Osteocyte (in vitro differentiated cells): ENCODE data around the gene CHRM1. TPM values are rescaled to one million over a fixed set of nuclear protein-coding genes. Genes with fewer than 3 reads are reported as not detected.

ENCODE experiments used
- DNase-seq: peaks from one replicate; pipeline ENCODE4 v3.0.0; 2021; ENCODE audit warnings: mixed read lengths; ENCODE audit not compliant: unreplicated experiment; ENCODE audit errors: extremely low spot score
- H3K27ac Mint-ChIP-seq: one replicate; pipeline ENCODE4 v1.8.0; 2021; ENCODE audit warnings: mild to moderate bottlenecking, mixed read lengths; ENCODE audit not compliant: unreplicated experiment
- H3K27me3 Mint-ChIP-seq: one replicate; pipeline ENCODE4 v1.8.0; 2021; ENCODE audit warnings: mixed read lengths; ENCODE audit not compliant: unreplicated experiment
- H3K36me3 Mint-ChIP-seq: one replicate; pipeline ENCODE4 v1.8.0; 2021; ENCODE audit warnings: mixed read lengths; ENCODE audit not compliant: unreplicated experiment
- H3K4me1 Mint-ChIP-seq: one replicate; pipeline ENCODE4 v1.8.0; 2021; ENCODE audit warnings: mixed read lengths; ENCODE audit not compliant: unreplicated experiment
- H3K4me3 Mint-ChIP-seq: one replicate; pipeline ENCODE4 v1.8.0; 2021; ENCODE audit warnings: mild to moderate bottlenecking, moderate library complexity, mixed read lengths; ENCODE audit not compliant: unreplicated experiment
- H3K9me3 Mint-ChIP-seq: one replicate; pipeline ENCODE4 v1.8.0; 2021; ENCODE audit warnings: mixed read lengths; ENCODE audit not compliant: unreplicated experiment
- CTCF ChIP-seq: fragments of 200-600 bp; sonication (generic); IDR thresholded peaks from 2 replicates; pipeline ENCODE4 v1.5.0; 2021; ENCODE audit warnings: antibody characterized with exemption, mild to moderate bottlenecking, moderate library complexity
- total RNA-seq: library from RNA; stranded (reverse); gene quantifications from 2 replicates; pipeline ENCODE4 v1.2.1, GENCODE V29; 2021

The CHRM1 gene
- total RNA-seq, 1 donor from 2014 or later: 0.27 TPM

GRCh38 chr11:62912268-62912667 lies 8.9 kb downstream of the CHRM1 start:
- Mint-ChIP-seq H3K36me3 (no peaks in the 10 kb centered on the region), H3K4me1 (peaks cover 8% of the 10 kb centered on the region), H3K9me3 (no peaks in the 10 kb centered on the region), H3K27me3 (no peaks in the 10 kb centered on the region), H3K4me3 (no peak overlapping the region), H3K27ac (no peak overlapping the region)
- TF ChIP-seq CTCF: no peak
- no peak for DNase-seq

- Mint-ChIP-seq H3K27me3 (no peaks in the 10 kb centered on the region), H3K36me3 (no peaks in the 10 kb centered on the region), H3K4me3 (no peak overlapping the region), H3K27ac (no peak overlapping the region), H3K4me1 (peaks cover 8% of the 10 kb centered on the region), H3K9me3 (no peaks in the 10 kb centered on the region)
- TF ChIP-seq CTCF: no peak
- no peak for DNase-seq
Measured at GRCh38 chr11:62911137-62912130, 9.7 kb downstream of the CHRM1 start.

- Mint-ChIP-seq H3K9me3 (no peaks in the 10 kb centered on the region), H3K27ac (no peak overlapping the region), H3K4me3 (no peak overlapping the region), H3K36me3 (no peaks in the 10 kb centered on the region), H3K4me1 (peaks cover 10% of the 10 kb centered on the region), H3K27me3 (no peaks in the 10 kb centered on the region)
- TF ChIP-seq CTCF: no peak
- DNase-seq: no peak
Measured at GRCh38 chr11:62910141-62910882, 10.9 kb downstream of the CHRM1 start.

- TF ChIP-seq CTCF: peak; percentile 69
- Mint-ChIP-seq H3K4me1 (peaks cover 11% of the 10 kb centered on the region), H3K9me3 (no peaks in the 10 kb centered on the region), H3K36me3 (no peaks in the 10 kb centered on the region), H3K27me3 (no peaks in the 10 kb centered on the region), H3K27ac (no peak overlapping the region), H3K4me3 (no peak overlapping the region)
- no peak for DNase-seq
Measured at GRCh38 chr11:62909107-62909894, 11.9 kb downstream of the CHRM1 start.
